ENCODE measurements around the gene CRB2. TPM values are rescaled to one million over a fixed set of nuclear protein-coding genes. Genes with fewer than 3 reads are reported as not detected.
A peak's percentile ranks its signal among the peaks of the same experiment; 100 is the strongest.

The CRB2 gene
- total RNA-seq, 1 experiment from 2014 or later = 0.07 TPM

DNA sequence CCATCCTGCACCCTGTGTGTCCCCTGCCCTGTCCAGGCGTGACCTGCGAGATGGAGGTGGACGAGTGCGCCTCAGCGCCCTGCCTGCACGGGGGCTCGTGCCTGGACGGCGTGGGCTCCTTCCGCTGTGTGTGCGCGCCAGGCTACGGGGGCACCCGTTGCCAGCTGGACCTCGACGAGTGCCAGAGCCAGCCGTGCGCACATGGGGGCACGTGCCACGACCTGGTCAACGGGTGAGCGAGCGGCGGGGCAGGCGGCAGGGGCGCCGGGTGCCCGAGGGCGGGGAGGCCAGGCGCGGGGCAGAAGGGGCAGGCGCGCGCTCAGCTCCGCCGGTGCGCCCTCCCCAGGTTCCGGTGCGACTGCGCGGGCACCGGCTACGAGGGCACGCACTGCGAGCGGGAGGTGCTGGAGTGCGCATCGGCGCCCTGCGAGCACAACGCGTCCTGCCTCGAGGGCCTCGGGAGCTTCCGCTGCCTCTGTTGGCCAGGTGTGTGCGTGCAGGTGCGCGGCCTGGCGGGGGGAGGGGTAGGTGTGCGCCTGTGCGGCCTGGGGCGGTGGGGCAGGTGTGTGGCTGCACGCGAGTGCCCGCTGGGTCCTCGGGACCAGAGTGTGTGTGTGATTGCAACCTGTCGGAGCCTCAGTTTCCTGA lies 10.0 kb downstream of the CRB2 start:
- Histone ChIP-seq H3K27me3 (ENCODE audit: insufficient read depth, low read length) (no peaks in the 10 kb centered on the region), H3K9me2 (ENCODE audit: insufficient read depth) (no peaks in the 10 kb centered on the region), H3K9ac (ENCODE audit: low read length) (no peak overlapping the region), H3K9me3 (ENCODE audit: control insufficient read depth in 1 of 2, insufficient read depth in 1 of 2, low read depth in 1 of 2, low read length in 2 of 2) (no peaks in the 10 kb centered on the region), H3K4me3 (replicated peaks in 1 of 2; ENCODE audit: low read depth in 1 of 2, low read length in 2 of 2) (no peak overlapping the region), H3K27ac (ENCODE audit: low read depth, low read length) (no peak overlapping the region), H2AFZ (ENCODE audit: low read depth, low read length, poor library complexity, severe bottlenecking) (no peak overlapping the region), H3K4me2 (ENCODE audit: low read length) (no peak overlapping the region), H3K36me3 (ENCODE audit: control insufficient read depth in 1 of 2, insufficient read depth in 2 of 2, low read length in 2 of 2) (no peaks in the 10 kb centered on the region), H3K79me2 (ENCODE audit: insufficient read depth, low read length) (no peaks in the 10 kb centered on the region), H3K4me1 (ENCODE audit: control insufficient read depth in 1 of 2, insufficient read depth in 2 of 2, low read length in 2 of 2) (peaks cover 14 to 15% of the 10 kb centered on the region in 2 experiments), H4K20me1 (ENCODE audit: insufficient read depth) (no peaks in the 10 kb centered on the region)
- no peak for ATAC-seq
- no TSS peak for BruUV-seq (replicated peaks)
- DNase-seq (ENCODE audit: low read depth, low spot score) = no peak
- CTCF ChIA-PET = no interaction called here
- POLR2A ChIA-PET = no interaction called here
- TF ChIP-seq ELF1 (IDR thresholded peaks at IDR 0.05; ENCODE audit: borderline replicate concordance, low read depth) = no peak
- TF ChIP-seq, protein P1, sequence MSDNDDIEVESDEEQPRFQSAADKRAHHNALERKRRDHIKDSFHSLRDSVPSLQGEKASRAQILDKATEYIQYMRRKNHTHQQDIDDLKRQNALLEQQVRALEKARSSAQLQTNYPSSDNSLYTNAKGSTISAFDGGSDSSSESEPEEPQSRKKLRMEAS (IDR thresholded peaks at IDR 0.05) = no peak
- TF ChIP-seq POLR2A (IDR thresholded peaks at IDR 0.05; ENCODE audit: borderline replicate concordance, extremely low read depth, insufficient read depth, insufficient read length) = no peak
- no peak for TF ChIP-seq POLR2AphosphoS5 (IDR thresholded peaks at IDR 0.05; ENCODE audit: low read depth, low read length)
- TF ChIP-seq SRF (IDR thresholded peaks at IDR 0.05; ENCODE audit: low read depth) = no peak
- no peak for TF ChIP-seq SP1 (IDR thresholded peaks at IDR 0.05; ENCODE audit: low read depth)
- no peak for TF ChIP-seq ZNF274 (IDR thresholded peaks at IDR 0.05; ENCODE audit: low read depth, low read length)
- TF ChIP-seq EGR1 (IDR thresholded peaks at IDR 0.05; ENCODE audit: low read depth) = no peak
- RAD21 ChIA-PET (ENCODE audit: low non-redundant PET in 1 of 2, low total read pairs in 2 of 2, uncharacterized antibody in 2 of 2, unreplicated experiment in 2 of 2) = no interaction called here
- intact Hi-C loops (cut with micrococcal nuclease) = no loop called here

DNA sequence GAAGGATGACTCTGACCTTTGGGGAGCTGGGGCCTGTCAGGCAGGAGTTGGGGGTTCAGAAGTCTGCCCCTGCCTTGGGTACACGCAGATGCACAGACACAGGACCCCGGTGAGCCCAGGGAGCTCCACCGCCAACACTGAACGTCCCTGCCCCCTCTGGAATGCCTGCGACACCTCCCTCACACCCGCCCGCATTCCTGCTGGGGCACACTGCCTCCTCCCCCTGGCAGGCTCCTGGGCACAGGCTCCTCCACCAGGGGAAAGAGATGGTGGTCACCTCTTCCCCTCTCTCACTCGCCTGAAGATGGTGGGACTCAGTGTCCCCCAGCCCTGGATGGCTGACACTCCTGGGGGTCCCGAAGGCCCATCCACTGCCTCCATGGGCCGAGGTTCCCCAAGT lies 12.0 kb downstream of the CRB2 start:
- no TSS peak for BruUV-seq (replicated peaks)
- Histone ChIP-seq H3K79me2 (ENCODE audit: insufficient read depth, low read length) (no peaks in the 10 kb centered on the region), H3K4me3 (replicated peaks in 1 of 2; ENCODE audit: low read depth in 1 of 2, low read length in 2 of 2) (no peak overlapping the region), H3K9me2 (ENCODE audit: insufficient read depth) (no peaks in the 10 kb centered on the region), H3K36me3 (ENCODE audit: control insufficient read depth in 1 of 2, insufficient read depth in 2 of 2, low read length in 2 of 2) (no peaks in the 10 kb centered on the region), H4K20me1 (ENCODE audit: insufficient read depth) (no peaks in the 10 kb centered on the region), H3K27ac (ENCODE audit: low read depth, low read length) (no peak overlapping the region), H3K9me3 (ENCODE audit: control insufficient read depth in 1 of 2, insufficient read depth in 1 of 2, low read depth in 1 of 2, low read length in 2 of 2) (no peaks in the 10 kb centered on the region), H3K9ac (ENCODE audit: low read length) (no peak overlapping the region), H2AFZ (ENCODE audit: low read depth, low read length, poor library complexity, severe bottlenecking) (no peak overlapping the region), H3K4me1 (ENCODE audit: control insufficient read depth in 1 of 2, insufficient read depth in 2 of 2, low read length in 2 of 2) (peaks cover 14 to 15% of the 10 kb centered on the region in 2 experiments), H3K4me2 (ENCODE audit: low read length) (peak overlapping the region; percentile 30), H3K27me3 (ENCODE audit: insufficient read depth, low read length) (no peaks in the 10 kb centered on the region)
- RAD21 ChIA-PET (ENCODE audit: low non-redundant PET in 1 of 2, low total read pairs in 2 of 2, uncharacterized antibody in 2 of 2, unreplicated experiment in 2 of 2) = no interaction called here
- POLR2A ChIA-PET = no interaction called here
- DNase-seq (ENCODE audit: low read depth, low spot score) = no peak
- intact Hi-C loops (cut with micrococcal nuclease) = no loop called here
- TF ChIP-seq SP1 (IDR thresholded peaks at IDR 0.05; ENCODE audit: low read depth) = no peak
- peak; percentile 45; the same call in 1 of the 2 replicates for ATAC-seq
- CTCF ChIA-PET = no interaction called here
